ENCODE results near the gene BIRC5. TPM values are rescaled to one million over a fixed set of nuclear protein-coding genes. Genes with fewer than 3 reads are reported as not detected.

Gene BIRC5
- total and polyA plus RNA-seq, 9 donors = 13.3 to 24.2 (median 19.2) TPM

GRCh38 chr17:78238823-78239488, 24.9 kb downstream of the BIRC5 start:
- H3K4me1 ChIP-seq (ENCODE audit: control insufficient read depth, insufficient read depth, low read length) = peaks cover 55% of the 10 kb centered on the region
- H3K36me3 ChIP-seq (ENCODE audit: control insufficient read depth, insufficient read depth, low read length) = no peaks in the 10 kb centered on the region
- H3K27me3 ChIP-seq (ENCODE audit: control insufficient read depth, insufficient read depth, low read length) = peaks cover 3% of the 10 kb centered on the region
- H3K27ac ChIP-seq (ENCODE audit: low read length) = no peak overlapping the region
- no peak for DNase-seq
- WGBS (ENCODE audit: insufficient coverage) = 75% methylated on average over 20 of the region's 20 CpGs
- no peaks in the 10 kb centered on the region for H3K9me3 ChIP-seq (replicated peaks; ENCODE audit: control insufficient read depth, low read depth, low read length)
- no peak overlapping the region for H3K4me3 ChIP-seq (ENCODE audit: low read length)

GRCh38 chr17:78239489-78239931, 25.5 kb downstream of the BIRC5 start:
- Histone ChIP-seq H3K27me3 (ENCODE audit: control insufficient read depth, insufficient read depth, low read length) (no peaks in the 10 kb centered on the region), H3K36me3 (ENCODE audit: control insufficient read depth, insufficient read depth, low read length) (no peaks in the 10 kb centered on the region), H3K4me1 (ENCODE audit: control insufficient read depth, insufficient read depth, low read length) (peaks cover 50% of the 10 kb centered on the region), H3K27ac (ENCODE audit: low read length) (no peak overlapping the region), H3K4me3 (ENCODE audit: low read length) (no peak overlapping the region), H3K9me3 (replicated peaks; ENCODE audit: control insufficient read depth, low read depth, low read length) (no peaks in the 10 kb centered on the region)
- WGBS (ENCODE audit: insufficient coverage) = 90% methylated on average over 7 of the region's 9 CpGs
- no peak for DNase-seq

GRCh38 chr17:78240012-78240655, 26.1 kb downstream of the BIRC5 start:
- DNase-seq = no peak
- Histone ChIP-seq H3K4me1 (ENCODE audit: control insufficient read depth, insufficient read depth, low read length) (peaks cover 43% of the 10 kb centered on the region), H3K27me3 (ENCODE audit: control insufficient read depth, insufficient read depth, low read length) (no peaks in the 10 kb centered on the region), H3K4me3 (ENCODE audit: low read length) (no peak overlapping the region), H3K27ac (ENCODE audit: low read length) (no peak overlapping the region), H3K36me3 (ENCODE audit: control insufficient read depth, insufficient read depth, low read length) (no peaks in the 10 kb centered on the region), H3K9me3 (replicated peaks; ENCODE audit: control insufficient read depth, low read depth, low read length) (no peaks in the 10 kb centered on the region)
- 85% methylated on average over 8 of the region's 12 CpGs for WGBS (ENCODE audit: insufficient coverage)

- Histone ChIP-seq H3K27me3 (ENCODE audit: control insufficient read depth, insufficient read depth, low read length) (no peaks in the 10 kb centered on the region), H3K27ac (ENCODE audit: low read length) (no peak overlapping the region), H3K4me1 (ENCODE audit: control insufficient read depth, insufficient read depth, low read length) (peaks cover 40% of the 10 kb centered on the region), H3K9me3 (replicated peaks; ENCODE audit: control insufficient read depth, low read depth, low read length) (no peaks in the 10 kb centered on the region), H3K36me3 (ENCODE audit: control insufficient read depth, insufficient read depth, low read length) (no peaks in the 10 kb centered on the region), H3K4me3 (ENCODE audit: low read length) (no peak overlapping the region)
- no CpG with 5 or more reads among the region's 9 CpGs for WGBS (ENCODE audit: insufficient coverage)
- DNase-seq = no peak
Measured at GRCh38 chr17:78240839-78241238, 26.8 kb downstream of the BIRC5 start.

GRCh38 chr17:78241277-78242023, 27.4 kb downstream of the BIRC5 start:
- WGBS (ENCODE audit: insufficient coverage) = 75% methylated on average over 8 of the region's 13 CpGs
- Histone ChIP-seq H3K27ac (ENCODE audit: low read length) (no peak overlapping the region), H3K27me3 (ENCODE audit: control insufficient read depth, insufficient read depth, low read length) (no peaks in the 10 kb centered on the region), H3K9me3 (replicated peaks; ENCODE audit: control insufficient read depth, low read depth, low read length) (no peaks in the 10 kb centered on the region), H3K4me1 (ENCODE audit: control insufficient read depth, insufficient read depth, low read length) (peaks cover 34% of the 10 kb centered on the region), H3K4me3 (ENCODE audit: low read length) (no peak overlapping the region), H3K36me3 (ENCODE audit: control insufficient read depth, insufficient read depth, low read length) (no peaks in the 10 kb centered on the region)
- peak; percentile 51 for DNase-seq

- 63% methylated on average over 18 of the region's 21 CpGs for WGBS (ENCODE audit: insufficient coverage)
- Histone ChIP-seq H3K9me3 (replicated peaks; ENCODE audit: control insufficient read depth, low read depth, low read length) (no peaks in the 10 kb centered on the region), H3K4me1 (ENCODE audit: control insufficient read depth, insufficient read depth, low read length) (peaks cover 26% of the 10 kb centered on the region), H3K27ac (ENCODE audit: low read length) (no peak overlapping the region), H3K36me3 (ENCODE audit: control insufficient read depth, insufficient read depth, low read length) (no peaks in the 10 kb centered on the region), H3K27me3 (ENCODE audit: control insufficient read depth, insufficient read depth, low read length) (no peaks in the 10 kb centered on the region), H3K4me3 (ENCODE audit: low read length) (no peak overlapping the region)
- DNase-seq = no peak
Measured at GRCh38 chr17:78242024-78242742, 28.1 kb downstream of the BIRC5 start.

- DNase-seq = no peak
- H3K9me3 ChIP-seq (replicated peaks; ENCODE audit: control insufficient read depth, low read depth, low read length) = no peaks in the 10 kb centered on the region
- 60% methylated on average over 6 of the region's 8 CpGs for WGBS (ENCODE audit: insufficient coverage)
- H3K4me3 ChIP-seq (ENCODE audit: low read length) = no peak overlapping the region
- H3K36me3 ChIP-seq (ENCODE audit: control insufficient read depth, insufficient read depth, low read length) = no peaks in the 10 kb centered on the region
- H3K27me3 ChIP-seq (ENCODE audit: control insufficient read depth, insufficient read depth, low read length) = peaks cover 3% of the 10 kb centered on the region
- H3K4me1 ChIP-seq (ENCODE audit: control insufficient read depth, insufficient read depth, low read length) = peaks cover 12% of the 10 kb centered on the region
- no peak overlapping the region for H3K27ac ChIP-seq (ENCODE audit: low read length)
Measured at GRCh38 chr17:78247304-78247703, 33.3 kb downstream of the BIRC5 start.

GRCh38 chr17:78248051-78248914, 34.2 kb downstream of the BIRC5 start:
- WGBS (ENCODE audit: insufficient coverage) = 70% methylated on average over 26 of the region's 30 CpGs
- Histone ChIP-seq H3K27ac (ENCODE audit: low read length) (no peak overlapping the region), H3K27me3 (ENCODE audit: control insufficient read depth, insufficient read depth, low read length) (peaks cover 3% of the 10 kb centered on the region), H3K4me3 (ENCODE audit: low read length) (no peak overlapping the region), H3K9me3 (replicated peaks; ENCODE audit: control insufficient read depth, low read depth, low read length) (no peaks in the 10 kb centered on the region), H3K4me1 (ENCODE audit: control insufficient read depth, insufficient read depth, low read length) (peaks cover 12% of the 10 kb centered on the region), H3K36me3 (ENCODE audit: control insufficient read depth, insufficient read depth, low read length) (no peaks in the 10 kb centered on the region)
- DNase-seq = no peak

GRCh38 chr17:78249074-78249817, 35.2 kb downstream of the BIRC5 start:
- no peak overlapping the region for H3K27ac ChIP-seq (ENCODE audit: low read length)
- peaks cover 3% of the 10 kb centered on the region for H3K27me3 ChIP-seq (ENCODE audit: control insufficient read depth, insufficient read depth, low read length)
- H3K36me3 ChIP-seq (ENCODE audit: control insufficient read depth, insufficient read depth, low read length) = no peaks in the 10 kb centered on the region
- no peaks in the 10 kb centered on the region for H3K9me3 ChIP-seq (replicated peaks; ENCODE audit: control insufficient read depth, low read depth, low read length)
- H3K4me1 ChIP-seq (ENCODE audit: control insufficient read depth, insufficient read depth, low read length) = peaks cover 19% of the 10 kb centered on the region
- DNase-seq = no peak
- WGBS (ENCODE audit: insufficient coverage) = 79% methylated on average over 13 of the region's 16 CpGs
- H3K4me3 ChIP-seq (ENCODE audit: low read length) = no peak overlapping the region

Data from muscle of leg (tissue), 11 donors.